Measurements from ENCODE around the gene FOXJ3. TPM values are rescaled to one million over a fixed set of nuclear protein-coding genes. Genes with fewer than 3 reads are reported as not detected.

Gene FOXJ3
- total and polyA plus RNA-seq, 2 of the 13 experiments (the other 11 are each of a cell fraction or from before 2014, with no cell fraction given) = 16.6 to 48.5 TPM

DNA sequence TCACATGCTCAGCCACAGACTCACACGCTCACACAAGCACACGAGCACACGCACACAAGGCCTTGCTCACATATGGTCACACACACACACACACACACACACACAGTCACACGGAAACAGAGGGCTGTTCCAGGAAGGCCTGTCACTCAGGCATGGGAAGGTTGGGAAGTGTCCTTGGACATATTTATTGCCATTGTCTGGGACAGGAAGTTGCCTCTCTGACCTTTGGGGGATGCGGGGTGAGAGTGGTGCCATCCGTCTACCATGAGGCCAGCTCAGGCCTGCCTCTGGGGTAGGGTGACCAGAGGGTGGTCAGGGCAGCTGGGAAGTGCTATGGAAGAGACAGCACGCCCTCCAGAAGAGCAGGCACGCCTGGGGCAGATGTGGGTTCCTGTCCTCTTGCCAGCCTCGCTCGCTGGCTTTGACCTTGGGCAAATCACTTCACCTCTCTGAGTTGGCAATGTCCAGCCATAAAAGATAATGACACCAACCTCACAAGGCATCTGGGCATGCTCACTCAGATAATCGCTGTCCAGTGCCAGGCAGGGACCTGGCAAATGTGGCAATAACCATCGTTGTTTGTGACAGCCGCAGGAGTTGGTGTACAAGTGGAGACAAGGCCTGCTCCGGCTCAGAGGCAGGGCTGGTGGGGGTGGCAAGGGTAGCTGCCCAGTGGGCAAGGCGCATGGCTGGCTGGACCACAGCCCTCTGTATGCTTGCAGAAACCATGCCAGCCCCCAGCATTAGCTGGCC, 162.5 kb downstream of the FOXJ3 start (continued):
- TF ChIP-seq HNF1B (CRISPR knock-in tag; IDR thresholded peaks at IDR 0.05) (0 out of 2 replicates have a peak, but pooled peaks have one; percentile 13), MAZ (IDR thresholded peaks at IDR 0.05; ENCODE audit: borderline replicate concordance, low read depth, low read length) (no peak), MAZ (CRISPR knock-in tag; IDR thresholded peaks at IDR 0.05; ENCODE audit: low read depth) (no peak), ZNF724P (CRISPR knock-in tag; IDR thresholded peaks at IDR 0.05; ENCODE audit: borderline replicate concordance) (no peak), SMC3 (IDR thresholded peaks at IDR 0.05; ENCODE audit: low read length) (no peak), EED (CRISPR knock-in tag; IDR thresholded peaks at IDR 0.05) (no peak), SAFB2 (CRISPR knock-in tag; IDR thresholded peaks at IDR 0.05; ENCODE audit: borderline replicate concordance, low read depth) (no peak), LBX2 (CRISPR knock-in tag; IDR thresholded peaks at IDR 0.05; ENCODE audit: borderline replicate concordance) (no peak), EP300 (IDR thresholded peaks at IDR 0.05; ENCODE audit: low read depth in 2 of 2, low read length in 2 of 2) (no peak), EP300 (CRISPR knock-in tag; IDR thresholded peaks at IDR 0.05; ENCODE audit: borderline replicate concordance) (peak; percentile 17; the same call in 1 of the 2 replicates), ZNF512 (CRISPR knock-in tag; IDR thresholded peaks at IDR 0.05) (no peak), ZNF713 (CRISPR knock-in tag; IDR thresholded peaks at IDR 0.05) (no peak), RFX5 (IDR thresholded peaks at IDR 0.05; ENCODE audit: low read depth, low read length) (no peak), JUN (CRISPR knock-in tag; IDR thresholded peaks at IDR 0.05) (no peak), SRF (IDR thresholded peaks at IDR 0.05; ENCODE audit: low read depth, low read length) (no peak), ZNF264 (CRISPR knock-in tag; IDR thresholded peaks at IDR 0.05) (no peak)
- TF ChIP-seq, protein P1, sequence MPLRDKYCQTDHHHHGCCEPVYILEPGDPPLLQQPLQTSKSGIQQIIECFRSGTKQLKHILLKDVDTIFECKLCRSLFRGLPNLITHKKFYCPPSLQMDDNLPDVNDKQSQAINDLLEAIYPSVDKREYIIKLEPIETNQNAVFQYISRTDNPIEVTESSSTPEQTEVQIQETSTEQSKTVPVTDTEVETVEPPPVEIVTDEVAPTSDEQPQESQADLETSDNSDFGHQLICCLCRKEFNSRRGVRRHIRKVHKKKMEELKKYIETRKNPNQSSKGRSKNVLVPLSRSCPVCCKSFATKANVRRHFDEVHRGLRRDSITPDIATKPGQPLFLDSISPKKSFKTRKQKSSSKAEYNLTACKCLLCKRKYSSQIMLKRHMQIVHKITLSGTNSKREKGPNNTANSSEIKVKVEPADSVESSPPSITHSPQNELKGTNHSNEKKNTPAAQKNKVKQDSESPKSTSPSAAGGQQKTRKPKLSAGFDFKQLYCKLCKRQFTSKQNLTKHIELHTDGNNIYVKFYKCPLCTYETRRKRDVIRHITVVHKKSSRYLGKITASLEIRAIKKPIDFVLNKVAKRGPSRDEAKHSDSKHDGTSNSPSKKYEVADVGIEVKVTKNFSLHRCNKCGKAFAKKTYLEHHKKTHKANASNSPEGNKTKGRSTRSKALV (CRISPR knock-in tag; IDR thresholded peaks at IDR 0.05) = no peak
- TF ChIP-seq, protein P2, sequence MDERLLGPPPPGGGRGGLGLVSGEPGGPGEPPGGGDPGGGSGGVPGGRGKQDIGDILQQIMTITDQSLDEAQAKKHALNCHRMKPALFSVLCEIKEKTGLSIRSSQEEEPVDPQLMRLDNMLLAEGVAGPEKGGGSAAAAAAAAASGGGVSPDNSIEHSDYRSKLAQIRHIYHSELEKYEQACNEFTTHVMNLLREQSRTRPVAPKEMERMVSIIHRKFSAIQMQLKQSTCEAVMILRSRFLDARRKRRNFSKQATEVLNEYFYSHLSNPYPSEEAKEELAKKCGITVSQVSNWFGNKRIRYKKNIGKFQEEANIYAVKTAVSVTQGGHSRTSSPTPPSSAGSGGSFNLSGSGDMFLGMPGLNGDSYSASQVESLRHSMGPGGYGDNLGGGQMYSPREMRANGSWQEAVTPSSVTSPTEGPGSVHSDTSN (CRISPR knock-in tag; IDR thresholded peaks at IDR 0.05) = peak; percentile 80
- TF ChIP-seq, protein P3, sequence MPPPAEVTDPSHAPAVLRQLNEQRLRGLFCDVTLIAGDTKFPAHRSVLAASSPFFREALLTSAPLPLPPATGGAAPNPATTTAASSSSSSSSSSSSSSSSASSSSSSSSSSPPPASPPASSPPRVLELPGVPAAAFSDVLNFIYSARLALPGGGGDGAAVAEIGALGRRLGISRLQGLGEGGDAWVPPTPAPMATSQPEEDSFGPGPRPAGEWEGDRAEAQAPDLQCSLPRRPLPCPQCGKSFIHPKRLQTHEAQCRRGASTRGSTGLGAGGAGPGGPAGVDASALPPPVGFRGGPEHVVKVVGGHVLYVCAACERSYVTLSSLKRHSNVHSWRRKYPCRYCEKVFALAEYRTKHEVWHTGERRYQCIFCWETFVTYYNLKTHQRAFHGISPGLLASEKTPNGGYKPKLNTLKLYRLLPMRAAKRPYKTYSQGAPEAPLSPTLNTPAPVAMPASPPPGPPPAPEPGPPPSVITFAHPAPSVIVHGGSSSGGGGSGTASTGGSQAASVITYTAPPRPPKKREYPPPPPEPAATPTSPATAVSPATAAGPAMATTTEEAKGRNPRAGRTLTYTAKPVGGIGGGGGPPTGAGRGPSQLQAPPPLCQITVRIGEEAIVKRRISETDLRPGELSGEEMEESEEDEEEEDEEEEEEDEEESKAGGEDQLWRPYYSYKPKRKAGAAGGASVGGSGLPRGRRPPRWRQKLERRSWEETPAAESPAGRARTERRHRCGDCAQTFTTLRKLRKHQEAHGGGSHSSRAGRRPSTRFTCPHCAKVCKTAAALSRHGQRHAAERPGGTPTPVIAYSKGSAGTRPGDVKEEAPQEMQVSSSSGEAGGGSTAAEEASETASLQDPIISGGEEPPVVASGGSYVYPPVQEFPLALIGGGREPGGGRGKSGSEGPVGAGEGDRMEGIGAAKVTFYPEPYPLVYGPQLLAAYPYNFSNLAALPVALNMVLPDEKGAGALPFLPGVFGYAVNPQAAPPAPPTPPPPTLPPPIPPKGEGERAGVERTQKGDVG (CRISPR knock-in tag; IDR thresholded peaks at IDR 0.05; ENCODE audit: borderline replicate concordance) = no peak
